ENCODE results near the gene IL7R.

The IL7R gene, protein sequence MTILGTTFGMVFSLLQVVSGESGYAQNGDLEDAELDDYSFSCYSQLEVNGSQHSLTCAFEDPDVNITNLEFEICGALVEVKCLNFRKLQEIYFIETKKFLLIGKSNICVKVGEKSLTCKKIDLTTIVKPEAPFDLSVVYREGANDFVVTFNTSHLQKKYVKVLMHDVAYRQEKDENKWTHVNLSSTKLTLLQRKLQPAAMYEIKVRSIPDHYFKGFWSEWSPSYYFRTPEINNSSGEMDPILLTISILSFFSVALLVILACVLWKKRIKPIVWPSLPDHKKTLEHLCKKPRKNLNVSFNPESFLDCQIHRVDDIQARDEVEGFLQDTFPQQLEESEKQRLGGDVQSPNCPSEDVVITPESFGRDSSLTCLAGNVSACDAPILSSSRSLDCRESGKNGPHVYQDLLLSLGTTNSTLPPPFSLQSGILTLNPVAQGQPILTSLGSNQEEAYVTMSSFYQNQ

GRCh38 chr5:35856765-35857351, at the start of gene IL7R:
Gene IL7R, plus strand, starts transcription at chr5:35856891. Its CDS starts 87 bp downstream, at chr5:35856978.
- DNase-seq = peak; percentile 39

DNA sequence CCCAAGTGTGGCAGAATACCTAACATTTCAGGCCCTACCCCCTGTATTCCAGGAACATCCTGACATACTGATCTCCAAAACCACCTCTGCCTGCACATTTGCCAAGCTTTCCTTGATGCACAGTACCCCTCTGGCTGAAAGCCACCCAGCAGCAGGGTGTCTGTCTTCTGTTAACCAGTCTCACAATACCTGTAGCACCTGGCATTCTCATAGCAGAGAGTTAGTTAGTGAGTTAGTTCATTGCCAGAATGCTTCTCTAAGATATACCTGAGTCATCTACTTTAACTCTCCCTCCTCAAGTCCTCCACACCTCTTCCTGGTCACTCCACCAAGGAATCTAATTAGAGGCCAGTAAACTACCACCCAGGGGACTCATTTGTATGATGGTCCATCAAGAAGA, 46.1 kb upstream of the IL7R start:
- DNase-seq = no peak

DNA sequence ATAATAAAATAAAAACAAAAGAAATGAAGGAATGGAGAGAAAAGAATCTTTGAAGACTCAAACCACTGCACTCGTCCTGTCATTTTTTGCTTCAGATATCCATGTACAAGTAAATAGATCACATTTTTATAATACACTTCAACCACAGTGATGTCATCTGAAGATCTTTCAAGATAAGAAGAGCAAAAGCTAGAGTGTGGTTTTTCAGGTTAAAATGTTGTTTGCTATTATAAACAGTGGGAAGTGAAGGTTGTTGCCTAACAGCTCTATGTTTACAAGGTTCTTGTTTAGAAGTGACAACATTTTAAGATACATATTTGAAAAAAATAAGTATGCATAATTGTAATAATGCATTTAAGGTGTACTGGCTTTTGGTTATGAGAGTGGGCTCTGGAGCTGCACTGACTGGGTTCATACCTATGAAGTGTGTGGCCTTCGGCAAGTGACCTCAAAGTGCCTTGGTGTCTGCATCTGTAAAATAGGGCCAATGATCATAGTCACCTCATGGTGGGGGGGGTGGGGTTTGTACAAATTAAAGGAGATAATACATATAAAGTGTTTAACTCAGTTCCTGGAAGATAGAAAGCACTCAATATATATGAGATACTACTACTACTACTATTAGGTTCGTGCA, 45.5 kb upstream of the IL7R start:
- DNase-seq = peak; percentile 56

DNA sequence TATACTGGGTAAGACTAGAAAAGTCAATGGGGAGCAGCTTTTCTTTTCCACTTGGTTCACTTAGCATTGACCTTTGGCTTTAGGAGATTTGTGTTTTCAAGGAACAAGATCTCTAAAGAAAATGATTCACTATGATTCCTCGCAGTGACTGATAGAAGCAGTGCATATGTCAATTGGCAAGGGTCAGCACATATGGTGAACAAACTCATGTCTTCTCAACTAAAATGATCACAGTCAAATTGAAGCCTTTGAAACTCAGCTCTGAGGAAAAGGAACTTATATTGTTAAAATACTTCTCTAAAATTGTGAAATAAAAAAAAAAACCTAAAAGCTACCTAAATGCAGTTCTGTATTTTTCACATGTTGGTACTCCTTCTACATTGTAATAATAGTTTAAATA, 43.2 kb upstream of the IL7R start:
- DNase-seq = no peak

DNA sequence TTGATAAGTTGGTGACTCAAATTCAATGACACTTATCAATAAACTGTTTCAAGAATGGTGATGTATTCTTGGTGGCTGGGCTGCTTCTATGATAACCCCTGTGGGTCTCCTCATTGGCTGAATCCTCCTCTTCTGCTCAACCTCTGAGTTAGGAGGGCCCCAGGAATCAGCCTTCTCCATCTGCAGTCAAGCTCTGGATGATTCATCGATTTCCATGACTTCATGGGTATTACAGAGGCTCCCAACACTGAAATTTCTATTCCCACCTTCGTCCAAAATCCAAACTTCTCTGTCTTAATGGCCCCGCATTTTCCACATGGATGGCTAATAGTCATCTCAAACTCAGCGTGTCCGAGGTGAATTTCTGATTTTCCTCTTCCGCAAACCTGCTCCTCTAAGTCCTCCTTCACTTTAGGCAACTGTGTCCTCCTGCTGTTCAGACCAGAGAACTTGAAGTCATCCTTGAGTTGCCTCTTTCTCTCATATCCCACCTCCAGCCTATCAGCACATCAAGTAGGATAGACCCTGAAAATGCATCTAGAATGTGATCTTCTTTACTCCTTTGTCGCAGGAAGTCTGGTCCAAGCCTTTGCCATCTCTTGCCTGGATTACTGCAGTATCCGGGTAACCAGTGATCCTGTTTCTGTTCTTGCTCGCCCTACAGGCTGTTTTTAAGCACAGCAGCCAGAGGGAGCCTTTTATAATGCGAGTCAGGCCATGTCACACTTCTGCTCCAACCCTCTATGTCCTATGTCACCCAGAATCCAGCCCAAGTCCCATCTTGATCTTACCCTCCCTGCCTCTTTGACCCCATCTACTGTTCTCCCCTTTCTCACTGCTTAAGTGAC, 41.4 kb upstream of the IL7R start:
- DNase-seq = peak; percentile 49

- no peak for DNase-seq
These were observed 39.7 kb upstream of the IL7R start for GRCh38 chr5:35816881-35817521.

DNA sequence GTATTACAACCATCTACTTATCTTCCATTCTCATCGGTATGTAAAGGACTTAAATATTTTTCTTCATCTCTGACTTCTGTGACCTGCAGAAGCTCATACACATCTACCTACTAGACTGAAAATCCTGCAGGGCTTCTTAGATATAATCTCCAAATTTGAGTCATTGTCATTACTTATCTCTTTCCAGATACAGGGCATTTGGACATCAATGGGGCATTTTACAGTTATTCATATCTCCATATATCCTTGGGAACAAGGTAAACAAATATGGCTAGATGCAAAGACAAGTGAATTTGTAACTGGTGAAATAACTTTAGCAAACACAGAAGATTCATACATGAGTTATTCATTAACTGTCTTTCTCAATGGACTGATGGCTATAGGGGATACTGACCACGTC, 37.7 kb upstream of the IL7R start:
- DNase-seq = no peak

DNA sequence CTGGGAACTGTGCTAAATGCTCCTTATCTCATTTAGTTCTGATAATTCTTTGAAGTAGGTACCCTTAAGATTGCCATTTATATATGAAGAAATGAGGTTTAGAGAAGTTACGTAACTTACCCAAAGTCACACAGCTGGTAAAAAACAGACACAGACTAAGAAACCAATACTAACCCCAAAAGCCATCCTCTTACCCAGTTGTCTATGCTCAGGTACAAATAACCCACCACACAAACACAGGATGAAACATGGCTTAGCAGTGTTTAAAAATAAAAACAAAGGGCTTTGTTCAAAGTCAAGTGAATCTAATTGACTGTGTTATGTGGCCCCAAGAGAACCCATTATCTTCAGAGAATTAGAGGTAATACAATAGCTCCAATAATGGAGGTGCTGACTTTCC, 37.0 kb upstream of the IL7R start:
- no peak for DNase-seq

- DNase-seq = no peak
These were observed 36.0 kb upstream of the IL7R start for GRCh38 chr5:35820735-35821134.

- peak; percentile 66 for DNase-seq
These were observed 35.2 kb upstream of the IL7R start for GRCh38 chr5:35821513-35821912.

DNA sequence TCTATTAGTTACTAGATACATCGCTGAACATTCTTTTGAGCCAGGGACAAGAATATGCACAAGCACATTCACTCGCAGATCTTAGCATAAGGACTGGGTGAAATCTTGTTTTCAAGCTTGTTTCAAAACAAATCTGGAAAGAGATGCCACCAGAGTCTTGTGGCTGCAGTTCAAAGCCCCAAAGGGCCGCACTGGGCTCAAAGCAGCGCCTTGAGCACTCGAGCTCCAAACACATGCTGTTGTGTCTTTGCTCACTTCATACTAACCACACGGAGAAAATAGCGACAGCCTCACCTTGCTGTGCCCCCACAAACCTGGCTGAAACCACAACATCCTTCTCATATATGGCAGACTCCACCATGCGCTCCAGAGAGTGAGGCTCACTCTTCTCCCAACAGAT, 34.2 kb upstream of the IL7R start:
- peak; percentile 45 for DNase-seq

DNA sequence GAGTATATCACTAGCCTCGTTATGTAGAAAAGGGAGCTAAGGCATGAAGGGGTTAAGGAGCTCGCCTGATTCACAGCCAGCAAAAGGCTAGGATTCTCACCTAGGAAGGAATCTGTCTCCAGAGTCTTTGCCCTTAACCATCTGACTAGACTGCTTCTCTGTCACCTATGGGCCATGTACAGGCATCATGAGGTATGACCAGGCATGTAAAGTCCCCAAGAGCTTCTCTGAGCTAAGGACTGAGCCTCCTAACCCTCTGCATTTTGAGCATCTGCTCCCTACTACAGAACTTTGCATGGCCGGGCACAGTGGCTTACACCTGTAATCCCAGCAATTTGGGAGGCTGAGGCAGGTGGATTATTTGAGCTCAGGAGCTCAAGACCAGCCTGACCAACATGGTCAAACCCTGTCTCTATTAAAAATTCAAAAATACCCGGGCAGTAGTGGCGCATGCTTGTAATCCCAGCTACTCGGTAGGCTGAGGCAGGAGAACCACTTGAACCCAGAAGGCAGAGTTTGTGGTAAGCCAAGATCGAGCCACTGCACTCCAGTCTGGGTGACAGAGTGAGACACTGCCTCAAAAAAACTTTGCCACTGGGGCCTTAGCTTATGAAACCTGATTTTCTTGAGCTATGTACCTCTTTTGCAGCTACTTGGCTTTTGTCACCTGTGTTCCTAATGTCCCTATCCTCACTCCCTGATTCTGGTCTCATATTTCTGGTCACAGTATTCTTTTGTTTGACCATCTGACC, 33.2 kb upstream of the IL7R start:
- no peak for DNase-seq

DNA sequence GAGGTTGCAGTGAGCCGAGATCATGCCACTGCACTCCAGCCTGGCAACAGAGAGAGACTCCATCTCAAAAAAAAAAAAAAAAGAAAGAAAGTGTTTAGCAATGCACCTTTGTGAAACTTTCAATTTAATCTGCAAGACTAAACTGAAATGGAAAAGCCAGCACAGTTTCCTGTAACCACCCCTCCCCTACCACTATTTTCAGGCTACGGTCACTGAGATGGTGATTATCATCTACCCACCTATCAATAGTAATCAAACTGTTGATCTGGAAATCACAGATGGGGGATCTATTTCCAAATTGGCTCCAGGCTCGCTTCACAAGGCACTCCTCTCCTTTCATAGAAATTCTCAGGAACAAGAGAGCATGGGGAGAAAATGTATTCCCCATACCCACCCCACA, 30.6 kb upstream of the IL7R start:
- DNase-seq = no peak

DNA sequence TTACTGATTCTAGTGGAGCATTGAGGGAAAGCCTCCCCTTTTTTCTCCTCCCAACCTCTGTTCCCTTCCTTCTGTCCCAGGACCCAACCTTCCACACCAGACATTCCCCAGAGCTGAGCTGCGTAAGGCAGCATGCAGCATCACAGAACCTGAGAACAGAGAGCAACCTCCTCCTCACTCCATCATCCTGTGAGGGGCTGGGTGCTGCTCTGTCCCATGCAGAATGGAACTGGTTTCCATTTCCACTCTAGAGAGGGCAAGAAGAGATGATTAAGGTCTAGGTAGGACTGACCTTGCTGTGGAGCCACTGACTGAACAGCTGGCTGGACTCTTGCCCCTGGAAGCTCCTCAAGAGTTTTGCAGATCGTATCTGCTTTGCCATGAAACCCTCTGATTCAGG, 30.1 kb upstream of the IL7R start:
- peak; percentile 53 for DNase-seq

GRCh38 chr5:35828082-35828598, 28.6 kb upstream of the IL7R start:
- DNase-seq = peak; percentile 50

- DNase-seq = no peak
These were observed 26.1 kb upstream of the IL7R start for GRCh38 chr5:35830587-35830986.

GRCh38 chr5:35832762-35833161, 23.9 kb upstream of the IL7R start:
- no peak for DNase-seq

DNA sequence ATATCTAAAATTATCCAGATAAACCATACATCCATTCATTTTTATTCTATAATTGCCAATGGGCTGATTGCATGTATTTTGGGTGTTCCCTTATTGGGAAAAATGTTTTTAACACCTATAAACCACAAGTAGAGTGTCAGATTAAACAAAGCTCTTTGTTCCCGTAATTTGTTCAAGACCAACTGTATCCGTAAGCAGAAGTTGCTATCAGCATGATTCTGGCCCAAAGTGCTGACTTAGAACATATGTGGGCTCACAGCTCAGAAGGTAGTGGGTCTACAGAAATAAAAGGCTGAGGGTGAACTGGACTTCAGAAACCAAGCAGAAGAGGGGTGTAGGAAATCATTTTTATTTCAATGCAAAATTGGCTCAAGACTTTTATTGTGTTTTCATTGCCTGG, 23.5 kb upstream of the IL7R start:
- DNase-seq = no peak

DNA sequence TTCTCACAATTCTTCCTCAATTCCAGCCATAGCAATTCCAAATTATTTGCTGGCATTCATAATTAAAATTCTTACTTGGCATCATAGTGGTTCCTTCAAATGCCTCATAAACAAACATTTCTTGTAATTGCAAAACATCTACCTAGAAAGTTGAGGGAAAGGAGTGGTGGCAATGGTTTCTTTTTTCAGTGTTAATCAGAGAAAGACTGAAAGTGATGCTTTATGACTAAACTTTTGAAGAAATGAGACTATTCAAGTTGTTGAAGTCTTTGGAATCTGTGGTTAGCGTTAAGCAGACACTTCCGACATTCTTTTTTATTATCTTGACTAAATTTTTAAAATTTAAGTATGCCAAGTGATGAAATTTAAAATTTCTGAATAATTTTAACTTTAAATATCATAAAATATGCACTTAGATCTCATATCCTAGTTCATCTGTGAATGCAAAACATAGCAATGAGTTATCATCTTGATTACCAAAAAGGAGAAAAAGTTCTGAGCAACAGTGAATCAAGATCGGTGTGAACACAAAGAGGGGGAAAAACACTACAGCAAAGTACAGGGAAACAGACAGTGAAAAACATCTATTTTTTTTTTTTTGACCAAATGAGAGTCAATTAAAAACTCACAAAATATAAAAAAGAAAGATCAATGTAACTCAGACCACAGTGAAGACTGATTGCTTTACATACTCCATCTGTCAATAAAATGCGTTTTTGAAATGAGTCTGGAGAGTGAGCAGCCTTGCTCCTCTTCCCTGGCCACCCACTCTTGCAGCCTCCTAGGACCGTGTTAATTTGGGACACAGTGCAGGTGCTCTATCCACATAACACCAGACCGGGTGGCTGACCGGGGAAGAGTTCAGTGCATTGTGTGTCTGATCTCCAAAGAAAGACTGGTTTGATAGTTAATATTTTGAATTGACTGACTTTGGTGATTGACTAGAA, 20.6 kb upstream of the IL7R start:
- no peak for DNase-seq

- peak; percentile 62 for DNase-seq
These were observed 18.2 kb upstream of the IL7R start for GRCh38 chr5:35838370-35839042.
